Psoas muscle (tissue), 8 donors: ENCODE results near the gene JAK3. TPM values are rescaled to one million over a fixed set of nuclear protein-coding genes. Genes with fewer than 3 reads are reported as not detected.
A peak's percentile ranks its signal among the peaks of the same experiment; 100 is the strongest.
"Not testable (repeated sequence)": the region's sequence is repeated elsewhere in the genome, so short reads cannot be mapped to it uniquely, and the experiment has no call there.

Experiments
- ATAC-seq, 4 donors: fragments of 200-7000 bp; cut with Tn5 transposase; one replicate each; pipeline ENCODE4 v1.9.1; 2020; ENCODE audit warnings: moderate library complexity in 3 of 4, mild to moderate bottlenecking in 2 of 4
- DNase-seq, 2 donors: peaks; one replicate each; pipeline ENCODE4 v3.0.0-alpha.2; 2020
- H3K27ac ChIP-seq: fragments of 200-600 bp; one replicate; pipeline ENCODE4 v1.8.0; 2022
- H3K27me3 ChIP-seq, 3 donors: fragments of 200-600 bp in 1 of 3; one replicate each; pipeline versions ENCODE4 v1.6.1 to v1.8.0; 2013 to 2022; ENCODE audit warnings: low read length in 2 of 3, mild to moderate bottlenecking in 2 of 3, moderate library complexity in 1 of 3; ENCODE audit not compliant: insufficient read depth in 3 of 3
- H3K36me3 ChIP-seq, 2 donors: fragments of 200-600 bp in 1 of 2; one replicate each; pipeline versions ENCODE4 v1.6.1 to v1.8.0; 2013 to 2022; ENCODE audit warnings: low read depth in 1 of 2, mild to moderate bottlenecking in 1 of 2, moderate library complexity in 1 of 2; ENCODE audit not compliant: insufficient read depth in 1 of 2
- H3K4me1 ChIP-seq: fragments of 200-600 bp; one replicate; pipeline ENCODE4 v1.8.0; 2022
- H3K4me3 ChIP-seq: fragments of 200-600 bp; one replicate; pipeline ENCODE4 v1.8.0; 2022; ENCODE audit warnings: mild to moderate bottlenecking
- H3K9me3 ChIP-seq: fragments of 200-600 bp; one replicate; pipeline ENCODE4 v1.8.0; 2022
- WGBS, 3 donors: extraction: QIAGEN DNeasy Blood & Tissue Kit; methylation state at CpG; one replicate each; pipeline versions ENCODE4 v1.1.6 to v1.1.7; 2013; 5-methylcytosine and 5-hydroxymethylcytosine counted together
- intact Hi-C, 2 donors: fragments of 100-400 bp; cut with DNase I; formaldehyde crosslinking; loops; one replicate each; pipeline versions ENCODE4 v1.11.0 to v1.14.2; 2022
- polyA plus RNA-seq, 3 donors: library from polyadenylated mRNA; stranded (reverse); fragments of 200-250 nt; gene quantifications; one replicate each; pipeline ENCODE4 v1.2.3, GENCODE V29; 2013
- total RNA-seq, 4 donors: library from RNA; stranded (reverse); fragmentation: NEBNext Ultra II Directional in 2 of 4; extraction: Animal tissue kit (Norgen Biotek cat#: 25700) in 2 of 4; gene quantifications; one replicate each; pipeline versions ENCODE4 v1.2.1 to v1.2.4, GENCODE V29; 2021 to 2023
- TF ChIP-seq, protein P1 (sequence below): fragments of 200-600 bp; IDR thresholded peaks from one replicate; pipeline ENCODE4 v1.8.0; 2022; ENCODE audit warnings: antibody characterized with exemption
- donor health status: healthy with polysubstance abuse.
- donor health status: DM: no; HTN: no; CAD: no; lungs with moderate emphysema.
- donor health status: Bipolar disorder and iron deficiency.
- donor health status: healthy.
- donor health status: DM: yes; HTN: yes; CAD: no.
- donor health status: DM: no; HTN: no; CAD: no.
- donor health status: DM: no; HTN: no; CAD: no.
- donor health status: DM: yes; HTN: yes; CAD: no.

JAK3 gene
- total and polyA plus RNA-seq, 7 donors: 0.17 to 4.0 (median 0.95) TPM

DNA sequence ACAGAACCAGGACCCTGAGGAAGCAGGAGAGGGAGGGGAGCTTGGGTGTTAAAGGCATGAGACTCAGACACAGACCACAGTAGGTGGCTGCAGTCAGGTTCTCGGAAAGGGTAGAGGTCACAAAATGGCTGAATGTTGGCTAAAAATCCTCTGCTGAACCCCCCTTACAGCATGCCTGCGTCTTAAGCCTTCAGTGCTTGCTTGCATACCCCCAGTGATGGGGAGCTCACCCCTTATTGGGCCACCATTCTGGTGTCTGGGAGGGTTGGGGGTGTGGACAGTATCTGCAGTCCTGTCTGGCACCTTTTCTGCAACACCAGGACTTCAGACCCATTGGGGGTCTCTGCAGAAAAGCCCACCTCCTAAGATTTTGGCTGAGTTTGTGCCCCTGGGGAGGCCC lies 67.0 kb downstream of the JAK3 start:
- intact Hi-C loops: loop anchor here in 1 of 2 donors (5.0 kb wide), 1 partner anchor 1378 kb away; no protein-coding TSS in a partner anchor
- no peaks in the 10 kb centered on the region for H3K4me1 ChIP-seq
- H3K36me3 ChIP-seq: no peaks in the 10 kb centered on the region
- no peaks in the 10 kb centered on the region for H3K9me3 ChIP-seq
- TF ChIP-seq, protein P1, sequence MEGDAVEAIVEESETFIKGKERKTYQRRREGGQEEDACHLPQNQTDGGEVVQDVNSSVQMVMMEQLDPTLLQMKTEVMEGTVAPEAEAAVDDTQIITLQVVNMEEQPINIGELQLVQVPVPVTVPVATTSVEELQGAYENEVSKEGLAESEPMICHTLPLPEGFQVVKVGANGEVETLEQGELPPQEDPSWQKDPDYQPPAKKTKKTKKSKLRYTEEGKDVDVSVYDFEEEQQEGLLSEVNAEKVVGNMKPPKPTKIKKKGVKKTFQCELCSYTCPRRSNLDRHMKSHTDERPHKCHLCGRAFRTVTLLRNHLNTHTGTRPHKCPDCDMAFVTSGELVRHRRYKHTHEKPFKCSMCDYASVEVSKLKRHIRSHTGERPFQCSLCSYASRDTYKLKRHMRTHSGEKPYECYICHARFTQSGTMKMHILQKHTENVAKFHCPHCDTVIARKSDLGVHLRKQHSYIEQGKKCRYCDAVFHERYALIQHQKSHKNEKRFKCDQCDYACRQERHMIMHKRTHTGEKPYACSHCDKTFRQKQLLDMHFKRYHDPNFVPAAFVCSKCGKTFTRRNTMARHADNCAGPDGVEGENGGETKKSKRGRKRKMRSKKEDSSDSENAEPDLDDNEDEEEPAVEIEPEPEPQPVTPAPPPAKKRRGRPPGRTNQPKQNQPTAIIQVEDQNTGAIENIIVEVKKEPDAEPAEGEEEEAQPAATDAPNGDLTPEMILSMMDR: no peak
- 84 to 100% (median 86%) methylated on average over 2 of the region's 2 CpGs for WGBS, 3 donors
- H3K4me3 ChIP-seq: no peak overlapping the region
- ATAC-seq (no peak), DNase-seq (no peak)
- no peak overlapping the region for H3K27ac ChIP-seq
- H3K27me3 ChIP-seq: peaks cover 0 to 52% (median 21%) of the 10 kb centered on the region in 3 donors

DNA sequence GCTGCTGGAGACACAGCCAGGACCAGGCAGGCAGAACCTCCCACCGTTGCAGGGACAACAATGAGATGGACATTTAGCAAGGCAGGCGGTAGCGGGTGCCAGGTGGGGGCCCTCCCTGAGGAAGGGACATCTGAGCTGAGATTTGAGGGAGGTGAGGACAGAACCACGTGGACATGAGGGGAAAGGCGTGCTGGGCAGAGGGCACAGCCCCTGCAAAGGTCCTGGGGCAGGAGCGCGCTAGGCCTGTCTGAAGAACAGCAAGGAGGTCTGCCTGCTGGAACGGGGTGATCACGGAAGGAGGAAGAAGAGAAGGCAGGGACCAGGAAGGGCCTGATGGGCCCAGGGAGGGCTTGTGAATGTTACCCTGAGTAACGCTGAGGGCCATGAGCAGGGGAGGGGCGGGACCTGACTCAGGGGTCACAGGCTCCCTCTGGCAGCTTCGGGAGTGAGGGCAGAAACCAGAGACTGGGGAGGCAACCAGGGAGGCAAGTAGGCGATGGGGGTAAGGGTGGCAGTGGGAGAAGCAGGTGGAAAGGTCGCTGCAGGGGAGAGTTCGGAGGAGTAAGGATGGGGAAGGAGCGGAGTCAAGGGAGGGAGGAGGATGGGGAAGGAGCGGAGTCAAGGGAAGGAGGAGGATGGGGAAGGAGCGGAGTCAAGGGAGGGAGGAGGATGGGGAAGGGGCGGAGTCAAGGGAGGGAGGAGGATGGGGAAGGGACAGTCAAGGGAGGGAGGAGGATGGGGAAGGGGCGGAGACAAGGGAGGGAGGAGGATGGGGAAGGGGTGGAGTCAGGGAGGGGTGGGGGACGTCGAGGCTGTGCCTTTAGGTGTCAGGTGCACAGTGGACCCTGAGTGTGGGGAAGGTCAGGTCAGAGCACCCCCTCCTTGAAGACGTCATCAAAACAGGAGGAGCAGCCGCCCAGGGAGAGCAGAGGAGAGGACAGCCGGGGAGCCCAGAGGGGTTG lies 68.5 kb downstream of the JAK3 start:
- H3K4me3 ChIP-seq: no peak overlapping the region
- 10 to 15% (median 13%) methylated on average over 22 to 25 of the region's 25 CpGs for WGBS, 3 donors
- ATAC-seq (no peak), DNase-seq (peak in 1 of 2 donors; percentile 39)
- TF ChIP-seq, protein P1: no peak
- H3K27me3 ChIP-seq: peaks cover 0 to 59% (median 24%) of the 10 kb centered on the region in 3 donors
- intact Hi-C loops: no loop called here
- no peaks in the 10 kb centered on the region for H3K36me3 ChIP-seq
- H3K27ac ChIP-seq: no peak overlapping the region
- no peaks in the 10 kb centered on the region for H3K4me1 ChIP-seq
- no peaks in the 10 kb centered on the region for H3K9me3 ChIP-seq

DNA sequence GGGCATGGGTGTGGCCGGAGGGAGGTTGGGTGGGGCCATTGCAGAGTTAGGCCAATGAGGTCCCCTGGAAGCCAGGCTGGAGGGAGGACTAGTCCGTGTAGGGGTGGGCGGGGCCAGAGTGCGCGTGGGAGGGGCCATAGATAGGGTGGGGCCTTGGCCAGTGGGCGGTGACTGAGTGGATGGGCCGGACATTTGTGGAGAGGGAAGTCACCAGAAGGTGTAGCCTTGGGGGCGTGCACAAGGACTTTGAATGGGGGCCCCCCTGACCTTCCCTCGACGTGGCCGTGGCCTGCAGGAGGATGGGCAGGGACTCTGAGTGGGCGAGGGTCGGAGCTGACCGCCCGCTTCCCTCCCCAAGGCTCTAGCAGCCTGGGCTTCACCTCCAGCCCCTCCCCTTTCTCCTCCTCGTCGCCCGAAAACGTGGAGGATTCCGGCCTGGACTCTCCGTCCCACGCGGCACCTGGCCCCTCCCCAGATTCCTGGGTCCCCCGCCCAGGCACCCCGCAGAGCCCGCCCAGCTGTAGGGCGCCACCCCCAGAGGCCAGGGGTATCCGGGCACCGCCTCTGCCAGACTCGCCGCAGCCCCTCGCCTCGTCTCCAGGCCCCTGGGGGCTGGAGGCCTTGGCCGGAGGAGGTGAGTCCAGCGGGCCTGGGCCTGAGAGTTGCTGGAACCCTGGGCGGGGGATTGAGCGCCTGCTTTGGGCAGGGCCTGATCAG lies 69.4 kb downstream of the JAK3 start:
- Histone ChIP-seq H3K27me3 (peaks cover 0 to 59% (median 20%) of the 10 kb centered on the region in 3 donors), H3K4me3 (no peak overlapping the region), H3K27ac (no peak overlapping the region), H3K4me1 (no peaks in the 10 kb centered on the region), H3K36me3 (no peaks in the 10 kb centered on the region), H3K9me3 (no peaks in the 10 kb centered on the region)
- TF ChIP-seq, protein P1: no peak
- 2 to 5% (median 3%) methylated on average over 20 to 37 of the region's 37 CpGs for WGBS, 3 donors
- intact Hi-C loops: no loop called here
- ATAC-seq (peak in 2 of 4 donors; percentile 48 to 55), DNase-seq (peak; percentile 52 to 73)

DNA sequence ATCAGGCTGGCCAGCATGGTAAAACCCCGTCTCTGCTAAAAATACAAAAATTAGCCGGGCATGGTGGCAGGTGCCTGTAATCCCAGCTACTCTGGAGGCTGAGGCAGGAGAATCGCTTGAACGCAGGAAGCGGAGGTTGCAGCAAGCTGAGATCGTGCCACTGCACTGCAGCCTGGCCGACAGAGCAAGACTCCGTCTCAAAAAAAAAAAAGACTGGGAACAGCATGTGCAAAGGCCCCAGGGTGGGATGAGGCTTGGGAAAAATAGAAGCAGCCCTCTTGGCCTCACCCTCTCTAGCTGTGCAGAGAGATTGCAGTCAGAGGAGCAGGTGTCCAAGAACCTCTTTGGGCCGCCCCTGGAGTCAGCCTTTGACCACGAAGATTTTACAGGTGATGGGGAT lies 69.9 kb downstream of the JAK3 start:
- peaks cover 0 to 59% (median 20%) of the 10 kb centered on the region in 3 donors for H3K27me3 ChIP-seq
- H3K27ac ChIP-seq, DNase-seq, intact Hi-C loops, H3K4me1 ChIP-seq, H3K36me3 ChIP-seq, ATAC-seq, H3K9me3 ChIP-seq, H3K4me3 ChIP-seq: not testable (repeated sequence)
- 55 to 65% (median 62%) methylated on average over 10 of the region's 10 CpGs for WGBS, 3 donors
